Esophagus muscularis mucosa (tissue), 4 donors: ENCODE results near the gene PRRC2C. TPM values are rescaled to one million over a fixed set of nuclear protein-coding genes. Genes with fewer than 3 reads are reported as not detected.

Experiments
- DNase-seq: peaks from one replicate; pipeline ENCODE4 v3.0.0-alpha.2; 2017; ENCODE audit errors: extremely low spot score
- H3K27ac ChIP-seq, 4 donors: fragments of 200-600 bp; sonication (generic); replicated peaks in 1 of 4; 1 replicate in 3 of 4; 2 replicates in 1 of 4; pipeline ENCODE4 v1.5.1; 2016 to 2019; ENCODE audit warnings: mild to moderate bottlenecking in 1 of 4
- H3K27me3 ChIP-seq, 4 donors: fragments of 200-600 bp; sonication (generic); one replicate each; pipeline versions ENCODE4 v1.5.1 to v1.6.0; 2016 to 2019
- H3K36me3 ChIP-seq, 4 donors: fragments of 200-600 bp; sonication (generic); one replicate each; pipeline ENCODE4 v1.5.1; 2016 to 2019
- H3K4me1 ChIP-seq, 4 donors: fragments of 200-600 bp; sonication (generic); one replicate each; pipeline ENCODE4 v1.5.1; 2016 to 2019
- H3K4me3 ChIP-seq, 4 donors: fragments of 200-600 bp; sonication (generic); 1 replicate in 2 of 4; 2 replicates in 2 of 4; pipeline ENCODE4 v1.5.1; 2016 to 2019; ENCODE audit warnings: mild to moderate bottlenecking in 4 of 4, moderate library complexity in 1 of 4
- H3K9me3 ChIP-seq, 4 donors: fragments of 200-600 bp; sonication (generic); 1 replicate in 3 of 4; 2 replicates in 1 of 4; pipeline ENCODE4 v1.5.1; 2016 to 2019
- EP300 ChIP-seq: sonication (generic); formaldehyde crosslinking; IDR thresholded peaks from one replicate; pipeline ENCODE4 v1.6.1; 2017; ENCODE audit warnings: antibody characterized with exemption
- POLR2A ChIP-seq: fragments of 450-650 bp; IDR thresholded peaks from one replicate; pipeline ENCODE4 v1.6.1; 2017; ENCODE audit warnings: antibody characterized with exemption, moderate library complexity, mild to moderate bottlenecking, low read depth
- POLR2AphosphoS5 ChIP-seq, 2 donors: sonication (generic); formaldehyde crosslinking; IDR thresholded peaks; one replicate each; pipeline ENCODE4 v1.6.1; 2017; ENCODE audit warnings: antibody characterized with exemption in 2 of 2
- WGBS: methylation state at CpG from one replicate; pipeline ENCODE4 v1.1.5; 2018; 5-methylcytosine and 5-hydroxymethylcytosine counted together
- intact Hi-C: fragments of 100-400 bp; cut with DNase I; formaldehyde crosslinking; loops from one replicate; pipeline ENCODE4 v1.15.1; 2023
- total RNA-seq, 4 donors: library from RNA; depleted of rRNA; stranded (reverse); fragments of >200 nt; gene quantifications; one replicate each; pipeline versions ENCODE4 v1.1.0 to v1.2.1, GENCODE V29; 2016
- TF ChIP-seq, protein P1 (sequence below), 3 experiments: fragments of 200-600 bp in 2 of 3; fragments of 450-650 bp in 1 of 3; sonication (generic) in 2 of 3; IDR thresholded peaks; one replicate each; pipeline ENCODE4 v1.5.1; 2017 to 2019; ENCODE audit warnings: antibody characterized with exemption in 3 of 3, mild to moderate bottlenecking in 2 of 3, moderate library complexity in 1 of 3

The PRRC2C gene
- total RNA-seq, 4 donors from 2014 or later, result 63.8 to 79.3 (median 66.6) TPM

DNA sequence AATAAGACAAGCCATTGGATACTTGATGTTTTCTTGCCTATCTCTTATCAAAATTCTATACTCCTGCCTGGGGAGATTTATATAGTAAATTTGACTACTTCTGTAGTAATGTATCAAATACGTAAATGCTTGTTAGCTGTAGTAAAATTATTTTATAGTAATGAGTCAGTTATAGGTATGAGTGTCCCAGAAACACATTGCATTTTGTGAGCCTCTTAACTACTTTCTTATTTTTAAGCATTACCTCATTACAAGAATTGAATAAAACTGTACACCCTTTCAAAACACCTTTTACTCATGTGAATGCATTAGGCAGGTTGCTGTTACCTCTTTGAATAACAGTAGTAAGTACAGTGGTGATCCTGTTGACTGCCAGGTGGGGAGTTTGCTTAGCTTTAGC is 28.4 kb downstream of the PRRC2C start:
- Histone ChIP-seq H3K27me3 (no peaks in the 10 kb centered on the region), H3K4me3 (no peak overlapping the region), H3K27ac (no peak overlapping the region), H3K4me1 (peaks cover 4 to 31% (median 9%) of the 10 kb centered on the region in 4 donors), H3K36me3 (peaks cover 20 to 53% (median 38%) of the 10 kb centered on the region in 4 donors), H3K9me3 (no peaks in the 10 kb centered on the region)
- intact Hi-C loops, result no loop called here
- no peak for TF ChIP-seq POLR2AphosphoS5 (IDR thresholded peaks at IDR 0.05)
- TF ChIP-seq, protein P1, sequence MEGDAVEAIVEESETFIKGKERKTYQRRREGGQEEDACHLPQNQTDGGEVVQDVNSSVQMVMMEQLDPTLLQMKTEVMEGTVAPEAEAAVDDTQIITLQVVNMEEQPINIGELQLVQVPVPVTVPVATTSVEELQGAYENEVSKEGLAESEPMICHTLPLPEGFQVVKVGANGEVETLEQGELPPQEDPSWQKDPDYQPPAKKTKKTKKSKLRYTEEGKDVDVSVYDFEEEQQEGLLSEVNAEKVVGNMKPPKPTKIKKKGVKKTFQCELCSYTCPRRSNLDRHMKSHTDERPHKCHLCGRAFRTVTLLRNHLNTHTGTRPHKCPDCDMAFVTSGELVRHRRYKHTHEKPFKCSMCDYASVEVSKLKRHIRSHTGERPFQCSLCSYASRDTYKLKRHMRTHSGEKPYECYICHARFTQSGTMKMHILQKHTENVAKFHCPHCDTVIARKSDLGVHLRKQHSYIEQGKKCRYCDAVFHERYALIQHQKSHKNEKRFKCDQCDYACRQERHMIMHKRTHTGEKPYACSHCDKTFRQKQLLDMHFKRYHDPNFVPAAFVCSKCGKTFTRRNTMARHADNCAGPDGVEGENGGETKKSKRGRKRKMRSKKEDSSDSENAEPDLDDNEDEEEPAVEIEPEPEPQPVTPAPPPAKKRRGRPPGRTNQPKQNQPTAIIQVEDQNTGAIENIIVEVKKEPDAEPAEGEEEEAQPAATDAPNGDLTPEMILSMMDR (IDR thresholded peaks at IDR 0.05), result no peak
- TF ChIP-seq POLR2A, result no peak
- no peak for TF ChIP-seq EP300
- 55% methylated on average over 1 of the region's 1 CpG for WGBS
- no peak for DNase-seq

DNA sequence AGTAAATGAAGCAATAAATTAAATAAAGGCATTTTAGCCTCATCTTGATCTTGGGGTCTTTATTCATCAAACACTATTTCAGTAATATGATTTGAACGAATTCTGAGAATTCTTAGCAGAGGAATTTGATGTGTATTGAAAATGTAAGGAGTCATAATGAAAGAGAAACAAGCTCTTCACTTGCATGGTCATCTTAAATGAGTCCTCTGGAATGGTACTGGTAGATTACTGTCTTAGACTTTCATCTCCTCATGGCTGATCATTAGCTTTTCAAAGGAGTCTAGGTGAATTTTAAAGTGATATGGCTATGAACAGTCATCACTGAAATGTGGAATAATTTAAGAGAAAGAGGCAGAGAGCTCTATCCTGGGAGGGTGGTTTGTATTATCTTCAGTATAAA is 30.0 kb downstream of the PRRC2C start:
- no peak for DNase-seq
- peaks cover 0 to 21% (median 2%) of the 10 kb centered on the region in 4 donors for H3K4me1 ChIP-seq
- H3K27me3 ChIP-seq, result no peaks in the 10 kb centered on the region
- intact Hi-C loops, result no loop called here
- 91% methylated on average over 1 of the region's 1 CpG for WGBS
- TF ChIP-seq EP300 (no peak), POLR2A (no peak), POLR2AphosphoS5 (IDR thresholded peaks at IDR 0.05) (no peak)
- TF ChIP-seq, protein P1 (IDR thresholded peaks at IDR 0.05), result no peak
- H3K4me3 ChIP-seq, result no peak overlapping the region
- H3K9me3 ChIP-seq, result no peaks in the 10 kb centered on the region
- no peak overlapping the region for H3K27ac ChIP-seq
- H3K36me3 ChIP-seq, result peaks cover 33 to 68% (median 53%) of the 10 kb centered on the region in 4 donors

DNA sequence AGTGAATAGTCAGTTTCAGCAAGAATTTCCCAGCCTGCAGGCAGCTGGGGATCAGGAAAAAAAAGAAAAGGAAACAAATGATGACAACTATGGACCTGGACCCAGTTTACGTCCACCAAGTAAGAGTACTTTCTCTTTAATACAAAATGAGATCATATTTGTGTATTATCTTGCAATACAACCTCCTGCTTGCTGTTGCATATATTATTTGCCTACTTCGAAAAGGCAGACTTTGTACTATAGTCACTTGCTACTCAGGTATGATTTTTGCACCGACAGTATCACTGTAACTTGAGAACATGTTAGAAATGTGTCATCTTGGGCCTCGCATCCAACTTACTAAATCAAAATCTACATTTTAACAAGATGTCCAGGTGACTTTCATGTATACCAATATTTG is 30.4 kb downstream of the PRRC2C start:
- H3K9me3 ChIP-seq, result no peaks in the 10 kb centered on the region
- peaks cover 37 to 71% (median 55%) of the 10 kb centered on the region in 4 donors for H3K36me3 ChIP-seq
- DNase-seq, result no peak
- H3K27ac ChIP-seq, result no peak overlapping the region
- H3K4me3 ChIP-seq, result no peak overlapping the region
- no peak for TF ChIP-seq EP300
- TF ChIP-seq, protein P1 (IDR thresholded peaks at IDR 0.05), result no peak
- no peak for TF ChIP-seq POLR2A
- 90% methylated on average over 4 of the region's 4 CpGs for WGBS
- intact Hi-C loops, result no loop called here
- no peaks in the 10 kb centered on the region for H3K27me3 ChIP-seq
- H3K4me1 ChIP-seq, result peaks cover 0 to 17% (median 2%) of the 10 kb centered on the region in 4 donors

DNA sequence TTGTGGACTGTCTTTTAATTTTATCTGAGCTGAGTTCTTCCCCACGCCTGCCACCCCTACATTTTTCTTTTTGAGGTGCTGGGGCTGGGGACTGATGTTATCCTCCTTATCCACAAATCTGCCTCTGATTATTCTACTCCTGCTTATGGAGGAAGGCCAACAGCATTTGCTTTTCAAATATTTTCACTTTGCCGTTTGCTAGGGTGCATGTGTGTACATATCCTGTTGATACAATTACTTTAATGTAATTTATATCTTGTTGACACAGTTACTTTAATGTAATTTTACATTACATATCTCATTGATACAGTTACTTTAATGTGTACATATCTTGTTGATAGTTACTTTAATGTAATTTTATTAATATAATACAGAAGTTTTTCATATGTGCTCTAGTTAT is 36.2 kb downstream of the PRRC2C start:
- 76% methylated on average over 2 of the region's 2 CpGs for WGBS
- Histone ChIP-seq H3K9me3 (no peaks in the 10 kb centered on the region), H3K4me3 (no peak overlapping the region), H3K36me3 (peaks cover 68 to 100% (median 85%) of the 10 kb centered on the region in 4 donors), H3K4me1 (no peaks in the 10 kb centered on the region), H3K27ac (no peak overlapping the region), H3K27me3 (no peaks in the 10 kb centered on the region)
- no peak for TF ChIP-seq EP300
- TF ChIP-seq POLR2AphosphoS5 (IDR thresholded peaks at IDR 0.05), result no peak
- TF ChIP-seq, protein P1 (IDR thresholded peaks at IDR 0.05), result no peak
- intact Hi-C loops, result loop anchor here (10.0 kb wide), 1 partner anchor 53 kb away; no protein-coding TSS in a partner anchor
- DNase-seq, result no peak

DNA sequence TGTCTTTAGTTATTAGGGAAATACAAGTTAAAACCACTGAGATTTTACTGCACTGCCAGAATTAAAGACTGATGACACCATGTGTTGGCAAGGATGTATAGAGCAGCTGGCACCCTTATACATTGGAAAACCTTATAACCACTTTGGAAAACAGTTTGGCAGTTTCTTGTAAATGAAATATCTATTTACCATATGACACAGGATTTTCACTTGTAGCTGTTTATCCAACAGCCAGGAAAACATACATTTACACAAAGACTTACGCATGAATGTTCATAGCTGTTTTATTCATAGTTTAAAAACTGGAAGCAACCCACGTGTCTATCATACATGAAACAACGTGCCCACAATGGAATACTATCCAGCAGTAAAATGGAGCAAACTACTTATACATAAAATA is 45.3 kb downstream of the PRRC2C start:
- Histone ChIP-seq H3K36me3 (peaks cover 44 to 100% (median 87%) of the 10 kb centered on the region in 4 donors), H3K27ac (no peak overlapping the region), H3K27me3 (no peaks in the 10 kb centered on the region), H3K4me1 (no peaks in the 10 kb centered on the region), H3K9me3 (no peaks in the 10 kb centered on the region), H3K4me3 (no peak overlapping the region)
- 92% methylated on average over 3 of the region's 3 CpGs for WGBS
- intact Hi-C loops, result no loop called here
- no peak for DNase-seq
- TF ChIP-seq, protein P1 (IDR thresholded peaks at IDR 0.05), result no peak
- no peak for TF ChIP-seq POLR2AphosphoS5 (IDR thresholded peaks at IDR 0.05)
- TF ChIP-seq POLR2A, result no peak
- no peak for TF ChIP-seq EP300
